Heart right ventricle (tissue), 16 donors: ENCODE data around the gene FMO2. TPM values are rescaled to one million over a fixed set of nuclear protein-coding genes. Genes with fewer than 3 reads are reported as not detected.

Experiments used
- ATAC-seq, 8 donors: fragments of 200-7000 bp; cut with Tn5 transposase; one replicate each; pipeline ENCODE4 v1.9.1; 2020; ENCODE audit warnings: mild to moderate bottlenecking in 8 of 8, moderate library complexity in 8 of 8, moderate number of reproducible peaks in 1 of 8
- DNase-seq, 2 donors: peaks; one replicate each; pipeline ENCODE4 v3.0.0-alpha.2; 2020
- H3K27ac ChIP-seq, 10 donors: fragments of 200-600 bp; sonication (generic) in 2 of 10; one replicate each; pipeline versions ENCODE4 v1.5.0 to v1.8.0; 2020 to 2022; ENCODE audit warnings: mild to moderate bottlenecking in 3 of 10
- H3K27me3 ChIP-seq, 7 donors: fragments of 200-600 bp; one replicate each; pipeline ENCODE4 v1.8.0; 2021 to 2022; ENCODE audit warnings: mild to moderate bottlenecking in 2 of 7
- H3K36me3 ChIP-seq, 9 donors: fragments of 200-600 bp; sonication (generic) in 1 of 9; one replicate each; pipeline versions ENCODE4 v1.5.0 to v1.8.0; 2020 to 2022; ENCODE audit warnings: mild to moderate bottlenecking in 2 of 9
- H3K4me1 ChIP-seq, 9 donors: fragments of 200-600 bp; sonication (generic) in 1 of 9; one replicate each; pipeline versions ENCODE4 v1.5.0 to v1.8.0; 2020 to 2022; ENCODE audit warnings: mild to moderate bottlenecking in 4 of 9
- H3K4me3 ChIP-seq, 10 donors: fragments of 200-600 bp; sonication (generic) in 2 of 10; one replicate each; pipeline versions ENCODE4 v1.5.0 to v1.8.0; 2020 to 2022; ENCODE audit warnings: mild to moderate bottlenecking in 7 of 10, moderate library complexity in 2 of 10
- H3K9me3 ChIP-seq, 11 donors: fragments of 200-600 bp in 10 of 11; sonication (generic) in 2 of 11; one replicate each; pipeline versions ENCODE4 v1.5.0 to v1.8.0; 2013 to 2022; ENCODE audit warnings: mild to moderate bottlenecking in 2 of 11, control low read depth in 1 of 11, moderate library complexity in 1 of 11
- CTCF ChIP-seq, 9 donors: fragments of 200-600 bp; sonication (generic) in 2 of 9; IDR thresholded peaks; one replicate each; pipeline versions ENCODE4 v1.5.0 to v1.8.0; 2021 to 2022; ENCODE audit warnings: antibody characterized with exemption in 9 of 9, mild to moderate bottlenecking in 5 of 9, moderate library complexity in 1 of 9
- WGBS, 2 donors: extraction: QIAGEN DNeasy Blood & Tissue Kit; methylation state at CpG; one replicate each; pipeline ENCODE4 v1.1.7; 2013; ENCODE audit warnings: inconsistent platforms in 1 of 2; 5-methylcytosine and 5-hydroxymethylcytosine counted together
- intact Hi-C, 10 donors: fragments of 100-400 bp; cut with DNase I; formaldehyde crosslinking; loops; one replicate each; pipeline versions ENCODE4 v1.11.1 to v1.14.2; 2022
- polyA plus RNA-seq, 2 donors: library from polyadenylated mRNA; stranded (reverse); fragments of 200-250 nt; gene quantifications; one replicate each; pipeline ENCODE4 v1.2.3, GENCODE V29; 2013
- total RNA-seq, 10 donors: library from RNA; stranded (reverse); fragmentation: NEBNext Ultra II Directional in 3 of 10; extraction: Animal tissue kit (Norgen Biotek cat#: 25700) in 3 of 10; gene quantifications; one replicate each; pipeline versions ENCODE4 v1.2.1 to v1.2.4, GENCODE V29; 2021 to 2023
- donor health status: Arrhythmogenic right ventricular cardiomyopathy.
- donor health status: ischemic (EF 13 %, LVEDD 7.1; RV severe dilation, severe dysfunction).
- donor health status: healthy with polysubstance abuse.
- donor health status: DM: no; HTN: yes; CAD: no.
- donor health status: DM: no; HTN: no; CAD: no.
- donor health status: ischemic (EF 25% LVEDD 6.9; RV normal size, moderate dysfunction).
- donor health status: ischemic (EF 25% LVEDD 5.7; RV mildly dilated, moderate dysfunction).
- donor health status: healthy.
- donor health status: DM: yes; HTN: yes; CAD: no.
- donor health status: Ischemic cardiomyopathy.
- donor health status: ischemic (EF 35%, LVEDD 5.7; RV mildly dilated, moderate dysfunction).
- donor health status: nonischemic (EF 11% LVEDD 7.7; RV severe dilation, severe dysfunction).
- donor health status: DM: yes; HTN: yes; CAD: no.
- donor health status: PGD.
- donor health status: ischemic (EF 29% LVEDD 5.4; RV normal size, mild dysfunction).
- donor health status: nonischemic (EF 23%, LVEDD 6.1; RV moderate dilation, normal function).

Gene FMO2
- total and polyA plus RNA-seq, 12 donors, result 7.6 to 78.5 (median 28.7) TPM

DNA sequence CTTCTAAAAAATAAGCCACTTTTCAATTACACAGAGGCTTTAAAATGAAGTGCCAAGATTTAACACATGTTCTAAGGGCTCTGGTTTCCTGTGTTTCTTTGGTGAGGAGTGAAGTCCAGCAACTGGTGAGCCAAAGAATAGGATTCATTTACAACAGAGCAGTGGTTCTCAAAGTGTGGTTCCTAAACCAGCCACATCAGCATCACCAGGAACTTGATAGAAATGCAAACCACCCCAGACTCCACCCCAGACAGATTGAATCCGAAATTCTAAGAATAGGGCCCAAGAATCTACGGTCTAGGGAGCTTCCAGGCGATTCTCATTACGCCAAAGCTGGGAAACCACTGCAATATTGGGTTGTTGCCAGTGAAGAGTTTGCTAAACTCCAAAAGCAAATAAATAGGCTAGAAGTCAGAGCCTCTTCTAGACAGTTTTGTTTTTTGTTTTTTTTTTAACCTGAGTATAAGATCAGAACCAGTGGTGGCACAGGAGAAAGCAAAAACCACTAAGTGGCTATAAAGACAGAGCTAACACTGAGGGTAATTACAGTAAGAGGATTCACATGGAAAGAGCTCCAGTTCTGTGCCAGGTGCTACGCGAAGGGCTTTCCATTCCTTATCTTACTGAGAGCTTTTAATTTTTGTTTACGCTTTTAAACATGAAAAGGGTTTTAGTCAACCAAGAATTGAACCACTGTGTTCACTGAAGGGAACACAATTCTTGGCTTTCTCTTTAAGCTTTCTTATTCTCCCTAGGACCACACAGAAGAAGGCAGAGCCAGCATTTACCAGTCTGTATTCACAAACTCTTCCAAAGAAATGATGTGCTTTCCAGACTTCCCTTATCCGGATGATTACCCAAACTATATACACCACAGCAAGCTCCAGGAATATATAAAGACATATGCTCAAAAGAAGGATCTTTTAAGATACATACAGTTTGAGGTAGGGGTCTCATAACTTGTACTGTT is 42.4 kb upstream of the FMO2 start:
- ATAC-seq, result peak; percentile 58 to 78 (median 64)
- DNase-seq, result peak in 1 of 2 donors; percentile 59
- intact Hi-C loops, result loop anchor here in 6 of 10 donors (1.0 to 10.0 kb wide), 6 partner anchors 35 to 80 kb away; partner anchors contain the start of gene FMO2 (in 5 of the 6)
- Histone ChIP-seq H3K27ac (peak overlapping the region; percentile 72 to 95 (median 86)), H3K9me3 (no peaks in the 10 kb centered on the region), H3K4me3 (peak overlapping the region in 4 of 10 donors; percentile 13 to 24 (median 19)), H3K36me3 (no peaks in the 10 kb centered on the region), H3K4me1 (peaks cover 11 to 86% (median 51%) of the 10 kb centered on the region in 9 donors), H3K27me3 (no peaks in the 10 kb centered on the region)
- 44 to 50% methylated on average over 8 of the region's 8 CpGs for WGBS, 2 donors
- TF ChIP-seq CTCF (IDR thresholded peaks at IDR 0.05), result peak in 1 of 9 donors; percentile 6

DNA sequence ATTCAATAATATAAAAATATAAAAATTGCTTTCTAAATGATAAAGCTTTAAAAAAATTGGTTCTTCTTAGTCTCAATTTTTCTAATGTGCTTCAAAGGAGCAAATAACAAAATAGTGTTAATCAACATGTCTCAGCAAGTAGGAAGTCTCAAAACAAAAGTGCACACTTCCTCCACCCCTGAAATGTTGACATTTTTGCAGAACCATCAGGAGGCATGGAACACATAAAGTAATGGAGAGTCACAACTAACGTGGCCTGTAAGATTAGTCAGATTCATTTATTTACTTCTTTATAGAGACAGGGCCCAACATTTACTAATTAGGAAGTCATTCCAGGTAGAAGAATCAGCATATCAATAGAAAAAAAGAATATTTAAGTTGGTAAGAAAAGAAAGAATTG is 34.9 kb upstream of the FMO2 start:
- peaks cover 0 to 21% (median 0%) of the 10 kb centered on the region in 9 donors for H3K4me1 ChIP-seq
- DNase-seq (no peak), ATAC-seq (no peak)
- WGBS, 2 donors, result 78 to 93% methylated on average over 1 of the region's 1 CpG
- H3K27me3 ChIP-seq, result no peaks in the 10 kb centered on the region
- H3K9me3 ChIP-seq, result no peaks in the 10 kb centered on the region
- no peak overlapping the region for H3K27ac ChIP-seq
- H3K36me3 ChIP-seq, result no peaks in the 10 kb centered on the region
- TF ChIP-seq CTCF (IDR thresholded peaks at IDR 0.05), result no peak
- H3K4me3 ChIP-seq, result no peak overlapping the region
- intact Hi-C loops, result no loop called here

DNA sequence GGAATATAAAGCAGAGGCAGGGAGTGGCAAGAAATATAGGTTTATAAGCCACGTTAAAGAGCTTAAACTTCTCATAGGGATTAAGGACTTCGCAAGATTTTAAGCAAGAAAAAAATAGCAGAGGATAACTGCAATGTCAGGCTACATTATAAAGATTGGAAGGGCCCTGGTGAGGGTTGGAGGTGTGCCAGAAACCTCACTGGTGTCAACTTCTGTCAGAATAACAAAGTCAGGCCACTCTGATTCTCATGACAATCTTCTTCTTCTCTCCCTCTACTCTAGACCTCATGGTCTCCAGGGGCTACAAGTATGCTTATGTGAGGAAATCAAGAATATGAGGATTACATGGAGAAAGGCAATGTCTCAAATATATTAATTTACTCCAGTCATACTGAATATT is 32.6 kb upstream of the FMO2 start:
- H3K36me3 ChIP-seq, result no peaks in the 10 kb centered on the region
- no peak for TF ChIP-seq CTCF (IDR thresholded peaks at IDR 0.05)
- 51 to 64% methylated on average over 2 of the region's 2 CpGs for WGBS, 2 donors
- no peak overlapping the region for H3K4me3 ChIP-seq
- H3K9me3 ChIP-seq, result no peaks in the 10 kb centered on the region
- no peak overlapping the region for H3K27ac ChIP-seq
- ATAC-seq (no peak), DNase-seq (peak; percentile 18 to 26)
- H3K4me1 ChIP-seq, result peaks cover 0 to 9% (median 0%) of the 10 kb centered on the region in 9 donors
- intact Hi-C loops, result no loop called here
- no peaks in the 10 kb centered on the region for H3K27me3 ChIP-seq

GRCh38 chr1:171155484-171155883 is 29.6 kb upstream of the FMO2 start:
- peaks cover 0 to 20% (median 5%) of the 10 kb centered on the region in 9 donors for H3K4me1 ChIP-seq
- ATAC-seq (no peak), DNase-seq (no peak)
- no peak overlapping the region for H3K27ac ChIP-seq
- H3K27me3 ChIP-seq, result no peaks in the 10 kb centered on the region
- peaks cover 0 to 6% (median 0%) of the 10 kb centered on the region in 11 donors for H3K9me3 ChIP-seq
- no peak overlapping the region for H3K4me3 ChIP-seq
- intact Hi-C loops, result no loop called here
- TF ChIP-seq CTCF (IDR thresholded peaks at IDR 0.05), result no peak
- no peaks in the 10 kb centered on the region for H3K36me3 ChIP-seq
